ENCODE results near the gene UCHL1.

UCHL1 gene

GRCh38 chr4:41215155-41215554 lies 41.6 kb upstream of the UCHL1 start:
- Histone ChIP-seq H4K20me1 (ENCODE audit: control insufficient read depth, insufficient read depth, low read depth, low read length) (no peaks in the 10 kb centered on the region), H3K9me3 (ENCODE audit: control insufficient read depth, insufficient read depth, low read length) (no peaks in the 10 kb centered on the region), H3F3A (ENCODE audit: control insufficient read depth, insufficient read depth) (peaks cover 5% of the 10 kb centered on the region; the same call in 1 of the 2 replicates), H3K79me2 (ENCODE audit: control insufficient read depth, low read length) (peaks cover 51% of the 10 kb centered on the region), H3K27me3 (ENCODE audit: control insufficient read depth, low read length) (no peaks in the 10 kb centered on the region), H3K4me3 (ENCODE audit: low read length) (peak overlapping the region; percentile 81), H3K36me3 (ENCODE audit: control insufficient read depth, low read length) (peaks cover 4% of the 10 kb centered on the region; the same call in 1 of the 2 replicates), H3K27ac (ENCODE audit: low read depth, low read length) (peak overlapping the region; percentile 11), H3K9me2 (replicated peaks; ENCODE audit: control insufficient read depth, low read length) (no peaks in the 10 kb centered on the region), H3K4me1 (ENCODE audit: control insufficient read depth, low read length) (peaks cover 38% of the 10 kb centered on the region), H3K4me2 (ENCODE audit: low read length) (peak overlapping the region; percentile 83)
- TF ChIP-seq EZH2phosphoT487 (IDR thresholded peaks at IDR 0.05; ENCODE audit: borderline replicate concordance, low read length) (no peak), CTCF (IDR thresholded peaks at IDR 0.05; ENCODE audit: low read depth, low read length, poor library complexity, severe bottlenecking) (no peak)

DNA sequence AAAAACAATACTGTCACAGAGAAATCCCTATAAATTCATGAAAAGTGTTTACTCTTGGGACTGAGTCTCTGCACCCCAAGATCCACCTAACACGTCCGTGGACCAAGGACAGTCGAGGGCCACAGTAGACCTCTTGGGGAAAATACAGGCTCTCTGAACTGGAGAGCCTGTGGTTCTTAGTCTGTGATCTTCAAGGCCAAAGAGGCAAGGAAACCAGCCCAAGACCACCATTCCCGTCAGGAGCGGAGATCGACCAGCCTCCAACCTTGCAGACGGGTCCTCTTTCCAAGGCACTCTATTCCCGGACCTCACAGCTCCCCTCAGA lies 40.8 kb upstream of the UCHL1 start:
- no peak for TF ChIP-seq EZH2phosphoT487 (IDR thresholded peaks at IDR 0.05; ENCODE audit: borderline replicate concordance, low read length)
- no peak for TF ChIP-seq CTCF (IDR thresholded peaks at IDR 0.05; ENCODE audit: low read depth, low read length, poor library complexity, severe bottlenecking)
- Histone ChIP-seq H4K20me1 (ENCODE audit: control insufficient read depth, insufficient read depth, low read depth, low read length) (no peaks in the 10 kb centered on the region), H3K79me2 (ENCODE audit: control insufficient read depth, low read length) (peaks cover 43% of the 10 kb centered on the region), H3K36me3 (ENCODE audit: control insufficient read depth, low read length) (peaks cover 4% of the 10 kb centered on the region; the same call in 1 of the 2 replicates), H3F3A (ENCODE audit: control insufficient read depth, insufficient read depth) (peaks cover 5% of the 10 kb centered on the region; the same call in 1 of the 2 replicates), H3K4me1 (ENCODE audit: control insufficient read depth, low read length) (peaks cover 38% of the 10 kb centered on the region), H3K9me2 (replicated peaks; ENCODE audit: control insufficient read depth, low read length) (no peaks in the 10 kb centered on the region), H3K9me3 (ENCODE audit: control insufficient read depth, insufficient read depth, low read length) (no peaks in the 10 kb centered on the region), H3K27me3 (ENCODE audit: control insufficient read depth, low read length) (no peaks in the 10 kb centered on the region), H3K4me3 (ENCODE audit: low read length) (peak overlapping the region; percentile 81), H3K4me2 (ENCODE audit: low read length) (peak overlapping the region; percentile 83), H3K27ac (ENCODE audit: low read depth, low read length) (peak overlapping the region; percentile 41)

DNA sequence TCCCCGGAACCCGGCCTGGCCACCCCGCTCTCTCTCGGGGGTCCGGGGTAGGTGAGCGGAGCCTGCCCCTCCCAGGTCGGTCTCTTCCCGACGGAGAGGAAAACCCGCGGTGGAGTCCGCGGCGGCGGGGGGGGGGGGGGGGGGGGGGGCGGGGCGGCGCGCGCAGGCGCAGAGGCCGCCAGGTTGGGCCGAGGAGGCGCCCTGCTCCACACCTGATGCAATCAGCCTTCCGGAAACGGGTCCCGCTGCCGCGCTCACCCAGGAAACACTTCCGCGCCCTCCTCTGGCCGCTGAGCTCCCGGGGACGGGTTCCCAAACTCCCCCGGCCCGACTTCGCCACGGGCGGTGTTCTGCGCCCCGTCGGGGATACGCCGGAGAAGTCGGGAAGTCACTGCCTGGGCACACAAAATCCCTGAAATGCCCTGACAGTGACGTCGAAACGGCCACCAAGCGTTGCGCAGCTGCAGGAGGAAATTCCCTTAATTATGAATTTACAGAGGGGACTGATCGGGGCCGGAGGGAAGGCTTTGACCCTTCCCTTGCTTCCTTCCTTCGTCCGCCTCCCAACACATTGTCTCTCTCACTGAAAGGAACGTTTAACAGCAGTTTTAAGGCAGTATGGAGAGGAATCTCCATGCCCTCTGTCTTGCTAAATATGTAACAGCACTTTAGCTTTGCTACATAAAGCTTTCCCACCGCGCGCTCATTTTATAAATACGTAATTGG lies 40.3 kb upstream of the UCHL1 start:
- Histone ChIP-seq H3K4me1 (ENCODE audit: control insufficient read depth, low read length) (peaks cover 38% of the 10 kb centered on the region), H3K9me3 (ENCODE audit: control insufficient read depth, insufficient read depth, low read length) (no peaks in the 10 kb centered on the region), H3K4me2 (ENCODE audit: low read length) (peak overlapping the region; percentile 83), H3K27me3 (ENCODE audit: control insufficient read depth, low read length) (no peaks in the 10 kb centered on the region), H3K36me3 (ENCODE audit: control insufficient read depth, low read length) (peaks cover 4% of the 10 kb centered on the region; the same call in 1 of the 2 replicates), H3K27ac (ENCODE audit: low read depth, low read length) (peak overlapping the region; percentile 41), H3K9me2 (replicated peaks; ENCODE audit: control insufficient read depth, low read length) (no peaks in the 10 kb centered on the region), H3K4me3 (ENCODE audit: low read length) (peak overlapping the region; percentile 81), H3F3A (ENCODE audit: control insufficient read depth, insufficient read depth) (peaks cover 5% of the 10 kb centered on the region; the same call in 1 of the 2 replicates), H4K20me1 (ENCODE audit: control insufficient read depth, insufficient read depth, low read depth, low read length) (no peaks in the 10 kb centered on the region), H3K79me2 (ENCODE audit: control insufficient read depth, low read length) (peaks cover 38% of the 10 kb centered on the region)
- TF ChIP-seq EZH2phosphoT487 (IDR thresholded peaks at IDR 0.05; ENCODE audit: borderline replicate concordance, low read length) = no peak
- peak; percentile 56 for TF ChIP-seq CTCF (IDR thresholded peaks at IDR 0.05; ENCODE audit: low read depth, low read length, poor library complexity, severe bottlenecking)
